C4-2B (cell line): ENCODE measurements around the gene CABP4.

ENCODE experiments used
- CTCF ChIP-seq: fragments of 450-650 bp; conservative IDR thresholded peaks from 2 replicates; pipeline ENCODE4 v1.5.1; 2017; ENCODE audit warnings: mild to moderate bottlenecking
- ZFX ChIP-seq: fragments of 450-650 bp; IDR thresholded peaks from 2 replicates; pipeline ENCODE4 v1.6.1; 2017

- no peak for TF ChIP-seq CTCF
- no peak for TF ChIP-seq ZFX
Measured at GRCh38 chr11:67448220-67448609, 6.9 kb upstream of the CABP4 start.
